Measurements from ENCODE around the gene SPRTN.
"Not testable (repeated sequence)": the region's sequence is repeated elsewhere in the genome, so short reads cannot be mapped to it uniquely, and the experiment has no call there.

The SPRTN gene

GRCh38 chr1:231337043-231337471 lies 1.0 kb upstream of the SPRTN start:
- no peak for DNase-seq

- no peak for DNase-seq
Measured at GRCh38 chr1:231337472-231338269, 422 bp upstream of the SPRTN start, which contains the start of gene EXOC8. Gene EXOC8, minus strand, starts transcription at chr1:231337852. Its CDS starts 107 bp downstream, at chr1:231337745.

GRCh38 chr1:231340328-231341013 lies 2.4 kb downstream of the SPRTN start:
- no peak for DNase-seq

GRCh38 chr1:231347961-231348360 lies 9.9 kb downstream of the SPRTN start:
- no peak for DNase-seq

- DNase-seq, result no peak
Measured at GRCh38 chr1:231348442-231348841, 10.3 kb downstream of the SPRTN start.

GRCh38 chr1:231348856-231349255 lies 10.8 kb downstream of the SPRTN start:
- not testable (repeated sequence) for DNase-seq

GRCh38 chr1:231351816-231352215 lies 13.7 kb downstream of the SPRTN start:
- DNase-seq, result no peak

- DNase-seq, result no peak
Measured at GRCh38 chr1:231353086-231353485, 15.0 kb downstream of the SPRTN start.

- no peak for DNase-seq
Measured at GRCh38 chr1:231354330-231355020, 16.4 kb downstream of the SPRTN start.

GRCh38 chr1:231355171-231355570 lies 17.1 kb downstream of the SPRTN start:
- no peak for DNase-seq

- DNase-seq, result no peak
Measured at GRCh38 chr1:231357187-231357772, 19.2 kb downstream of the SPRTN start.

- DNase-seq, result no peak
Measured at GRCh38 chr1:231357831-231358354, 19.8 kb downstream of the SPRTN start.

GRCh38 chr1:231359113-231359512 lies 21.0 kb downstream of the SPRTN start:
- no peak for DNase-seq

GRCh38 chr1:231362325-231362724 lies 24.2 kb downstream of the SPRTN start:
- DNase-seq, result no peak

- DNase-seq, result no peak
Measured at GRCh38 chr1:231363624-231364023, 25.5 kb downstream of the SPRTN start.

GRCh38 chr1:231364192-231364591 lies 26.1 kb downstream of the SPRTN start:
- DNase-seq, result no peak

- DNase-seq, result no peak
Measured at GRCh38 chr1:231369282-231369681, 31.2 kb downstream of the SPRTN start.

- no peak for DNase-seq
Measured at GRCh38 chr1:231372501-231372900, 34.4 kb downstream of the SPRTN start.

- no peak for DNase-seq
Measured at GRCh38 chr1:231374394-231374793, 36.3 kb downstream of the SPRTN start.

- no peak for DNase-seq
Measured at GRCh38 chr1:231376101-231376500, 38.0 kb downstream of the SPRTN start.

GRCh38 chr1:231376875-231377549 lies 38.9 kb downstream of the SPRTN start:
- DNase-seq, result no peak

GRCh38 chr1:231381729-231382128 lies 43.6 kb downstream of the SPRTN start:
- DNase-seq, result no peak

Measured in cortex of kidney (tissue), 1 donor.